Thoracic aorta (tissue), 2 donors: ENCODE results near the gene MTMR3. TPM values are rescaled to one million over a fixed set of nuclear protein-coding genes. Genes with fewer than 3 reads are reported as not detected.
"Not testable (repeated sequence)": the region's sequence is repeated elsewhere in the genome, so short reads cannot be mapped to it uniquely, and the experiment has no call there.

Source experiments
- ATAC-seq: fragments of 150-250 bp; one replicate; pipeline ENCODE4 v1.8.0; 2017; ENCODE audit warnings: low read depth; ENCODE audit not compliant: insufficient number of reproducible peaks, low FRiP score
- DNase-seq: peaks from one replicate; pipeline ENCODE4 v3.0.0-alpha.2; 2020; ENCODE audit warnings: low spot score
- H3K27ac ChIP-seq, 2 donors: fragments of 200-600 bp; sonication (generic); 1 replicate in 1 of 2; 2 replicates in 1 of 2; pipeline ENCODE4 v1.5.1; 2016; ENCODE audit warnings: mild to moderate bottlenecking in 2 of 2, moderate library complexity in 2 of 2
- H3K27me3 ChIP-seq: fragments of 200-600 bp; sonication (generic); replicated peaks from 2 replicates; pipeline ENCODE4 v1.6.0; 2016; ENCODE audit warnings: mild to moderate bottlenecking; ENCODE audit not compliant: insufficient read depth
- H3K36me3 ChIP-seq: fragments of 200-600 bp; sonication (generic); one replicate; pipeline ENCODE4 v1.5.1; 2016
- H3K4me1 ChIP-seq, 2 donors: fragments of 200-600 bp; sonication (generic); 1 replicate in 1 of 2; 2 replicates in 1 of 2; pipeline versions ENCODE4 v1.5.1 to v1.6.0; 2016; ENCODE audit warnings: low read depth in 2 of 2, mild to moderate bottlenecking in 1 of 2; ENCODE audit not compliant: control insufficient read depth in 1 of 2
- H3K4me3 ChIP-seq: fragments of 200-600 bp; sonication (generic); 2 replicates; pipeline ENCODE4 v1.5.1; 2016; ENCODE audit warnings: mild to moderate bottlenecking
- H3K9me3 ChIP-seq: fragments of 200-600 bp; sonication (generic); 2 replicates; pipeline ENCODE4 v1.5.1; 2016
- CTCF ChIP-seq: fragments of 200-600 bp; sonication (generic); IDR thresholded peaks from one replicate; pipeline ENCODE4 v1.5.1; 2019; ENCODE audit warnings: antibody characterized with exemption
- total RNA-seq, 2 donors: library from RNA; depleted of rRNA; stranded (reverse); fragments of >200 nt; gene quantifications; one replicate each; pipeline versions ENCODE4 v1.1.0 to v1.2.3, GENCODE V29; 2016

The MTMR3 gene
- total RNA-seq, 2 donors from 2014 or later, result 33.3 to 61.9 TPM

DNA sequence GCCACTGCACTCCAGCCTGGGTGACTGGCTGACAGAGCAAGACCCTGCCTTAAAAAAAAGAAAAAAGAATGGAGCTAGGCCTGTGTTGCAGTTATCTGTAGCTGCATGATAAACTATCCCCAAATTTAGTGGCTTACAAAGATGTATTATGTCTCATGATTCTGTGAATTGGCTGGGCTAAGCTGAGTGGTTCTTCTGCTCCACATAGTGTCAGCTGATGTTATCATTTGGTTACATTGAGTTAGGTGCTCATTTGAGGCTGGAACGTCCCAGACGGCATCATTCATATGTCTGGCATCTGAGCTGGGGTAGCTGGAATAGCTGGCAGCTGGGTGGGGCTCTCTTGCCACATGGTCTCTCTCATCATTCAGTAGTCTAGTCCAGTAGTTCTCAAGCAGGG is 36.7 kb upstream of the MTMR3 start:
- H3K27me3 ChIP-seq, result no peaks in the 10 kb centered on the region
- H3K36me3 ChIP-seq, result no peaks in the 10 kb centered on the region
- H3K4me3 ChIP-seq, result no peak overlapping the region
- H3K27ac ChIP-seq, result no peak overlapping the region
- ATAC-seq, result no peak
- H3K9me3 ChIP-seq, result peaks cover 5% of the 10 kb centered on the region
- TF ChIP-seq CTCF, result no peak
- no peaks in the 10 kb centered on the region for H3K4me1 ChIP-seq
- DNase-seq, result no peak

GRCh38 chr22:29848111-29848510 is 34.9 kb upstream of the MTMR3 start:
- no peak for TF ChIP-seq CTCF
- Histone ChIP-seq H3K27me3 (no peaks in the 10 kb centered on the region), H3K27ac (no peak overlapping the region), H3K4me1 (no peaks in the 10 kb centered on the region), H3K36me3 (no peaks in the 10 kb centered on the region), H3K4me3 (no peak overlapping the region), H3K9me3 (peaks cover 5% of the 10 kb centered on the region)
- no peak for DNase-seq
- no peak for ATAC-seq

DNA sequence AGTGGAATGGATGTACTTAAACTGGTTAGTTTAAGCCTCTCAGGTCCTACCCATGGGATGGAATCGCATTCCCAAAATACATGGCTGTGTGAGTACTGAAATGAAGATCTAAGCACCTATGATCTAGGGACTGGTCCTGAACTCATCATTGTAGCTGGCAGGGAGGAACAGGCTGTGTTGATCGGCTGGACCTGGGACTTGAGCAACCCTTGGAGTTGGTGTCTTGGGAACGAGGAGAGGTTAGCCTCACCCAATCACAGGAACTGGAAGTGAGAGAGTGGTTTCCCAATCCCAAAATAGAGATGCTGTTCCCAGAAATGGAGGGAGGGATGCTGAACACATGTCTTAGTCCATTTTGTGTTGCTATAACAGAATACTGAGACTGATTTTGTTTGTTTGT is 28.5 kb upstream of the MTMR3 start:
- no peaks in the 10 kb centered on the region for H3K9me3 ChIP-seq
- DNase-seq (no peak), ATAC-seq (no peak)
- no peaks in the 10 kb centered on the region for H3K36me3 ChIP-seq
- no peak overlapping the region for H3K27ac ChIP-seq
- no peaks in the 10 kb centered on the region for H3K4me1 ChIP-seq
- no peak overlapping the region for H3K4me3 ChIP-seq
- TF ChIP-seq CTCF, result no peak
- no peaks in the 10 kb centered on the region for H3K27me3 ChIP-seq

- TF ChIP-seq CTCF, result no peak
- no peak overlapping the region for H3K27ac ChIP-seq
- H3K4me1 ChIP-seq, result no peaks in the 10 kb centered on the region
- DNase-seq, result no peak
- no peaks in the 10 kb centered on the region for H3K9me3 ChIP-seq
- no peaks in the 10 kb centered on the region for H3K27me3 ChIP-seq
- ATAC-seq, result no peak
- no peak overlapping the region for H3K4me3 ChIP-seq
- no peaks in the 10 kb centered on the region for H3K36me3 ChIP-seq
Observed at GRCh38 chr22:29855611-29856181, 27.3 kb upstream of the MTMR3 start.

DNA sequence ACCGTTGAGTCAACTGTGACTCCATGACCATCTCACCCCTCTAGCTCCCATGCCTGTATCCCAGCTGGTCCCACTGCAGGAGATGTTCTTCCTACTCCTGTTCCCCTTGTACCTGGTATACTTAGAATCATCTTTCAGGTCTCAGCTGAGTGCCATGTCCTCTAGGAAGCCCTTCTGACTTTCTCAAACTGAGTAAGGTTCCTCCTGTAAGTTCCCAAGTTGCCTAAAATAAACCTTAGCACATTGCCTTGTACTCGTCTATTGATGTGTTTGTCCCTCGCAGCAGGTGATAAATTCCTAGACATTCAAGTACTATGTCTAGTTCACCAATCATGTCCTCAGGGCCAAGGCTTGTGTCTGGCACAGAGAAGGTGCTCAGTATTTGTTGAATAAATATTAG is 26.5 kb upstream of the MTMR3 start:
- H3K4me1 ChIP-seq, result peaks cover 0 to 1% of the 10 kb centered on the region in 2 donors
- H3K27me3 ChIP-seq, result no peaks in the 10 kb centered on the region
- ATAC-seq (no peak), DNase-seq (no peak)
- H3K27ac ChIP-seq, result no peak overlapping the region
- no peak overlapping the region for H3K4me3 ChIP-seq
- H3K36me3 ChIP-seq, result no peaks in the 10 kb centered on the region
- no peaks in the 10 kb centered on the region for H3K9me3 ChIP-seq
- TF ChIP-seq CTCF, result no peak

DNA sequence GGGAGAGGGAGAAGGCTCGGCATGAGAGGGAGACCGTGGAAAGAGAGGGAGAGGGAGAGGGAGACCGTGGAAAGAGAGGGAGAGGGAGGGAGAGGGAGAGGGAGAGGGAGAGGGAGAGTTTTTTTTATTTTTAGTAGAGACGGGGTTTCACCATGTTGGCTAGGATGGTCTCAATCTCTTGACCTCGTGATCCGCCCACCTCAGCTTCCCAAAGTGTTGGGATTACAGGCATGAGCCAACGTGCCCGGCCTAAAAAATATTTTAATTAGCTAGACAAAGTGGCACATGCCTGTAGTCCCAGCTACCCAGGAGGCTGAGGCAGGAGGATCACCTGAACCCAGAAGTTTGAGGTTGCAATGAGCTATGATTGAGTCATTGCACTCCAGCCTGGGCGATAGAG is 23.9 kb upstream of the MTMR3 start:
- not testable (repeated sequence) for H3K36me3 ChIP-seq, H3K27me3 ChIP-seq, H3K4me1 ChIP-seq, H3K27ac ChIP-seq, ATAC-seq, H3K9me3 ChIP-seq, H3K4me3 ChIP-seq, DNase-seq
